Left ventricle myocardium inferior (tissue), 1 donor: ENCODE data around the gene OPRM1. TPM values are rescaled to one million over a fixed set of nuclear protein-coding genes. Genes with fewer than 3 reads are reported as not detected.

Source experiments
- DNase-seq: peaks from one replicate; pipeline ENCODE4 v3.0.0-alpha.2; 2020
- H3K27ac ChIP-seq: fragments of 200-600 bp; replicated peaks from 2 replicates; pipeline ENCODE4 v1.8.0; 2021
- H3K27me3 ChIP-seq: fragments of 200-600 bp; 2 replicates; pipeline ENCODE4 v1.8.0; 2021; ENCODE audit warnings: low read depth
- H3K36me3 ChIP-seq: fragments of 200-600 bp; 2 replicates; pipeline ENCODE4 v1.8.0; 2021
- H3K4me1 ChIP-seq: fragments of 200-600 bp; 2 replicates; pipeline ENCODE4 v1.8.0; 2021
- H3K4me3 ChIP-seq: fragments of 200-600 bp; 2 replicates; pipeline ENCODE4 v1.8.0; 2021; ENCODE audit warnings: mild to moderate bottlenecking, moderate library complexity
- H3K9me3 ChIP-seq: fragments of 200-600 bp; replicated peaks from 2 replicates; pipeline ENCODE4 v1.8.0; 2021
- intact Hi-C: fragments of 100-400 bp; cut with micrococcal nuclease; formaldehyde crosslinking; loops from one replicate; pipeline ENCODE4 v1.11.0; 2022
- total RNA-seq: library from RNA; stranded (reverse); fragmentation: NEBNext Ultra II Directional; extraction: Animal tissue kit (Norgen Biotek cat#: 25700); gene quantifications from one replicate; pipeline ENCODE4 v1.2.1, GENCODE V29; 2021
- TF ChIP-seq, protein P1 (sequence below): fragments of 200-600 bp; IDR thresholded peaks from 2 replicates; pipeline ENCODE4 v1.8.0; 2021; ENCODE audit warnings: antibody characterized with exemption, mild to moderate bottlenecking, borderline replicate concordance
- donor health status: DM: no; HTN: yes; CAD: no; lungs with severe emphysema.

OPRM1 gene
- total RNA-seq, 1 donor from 2014 or later = not detected

DNA sequence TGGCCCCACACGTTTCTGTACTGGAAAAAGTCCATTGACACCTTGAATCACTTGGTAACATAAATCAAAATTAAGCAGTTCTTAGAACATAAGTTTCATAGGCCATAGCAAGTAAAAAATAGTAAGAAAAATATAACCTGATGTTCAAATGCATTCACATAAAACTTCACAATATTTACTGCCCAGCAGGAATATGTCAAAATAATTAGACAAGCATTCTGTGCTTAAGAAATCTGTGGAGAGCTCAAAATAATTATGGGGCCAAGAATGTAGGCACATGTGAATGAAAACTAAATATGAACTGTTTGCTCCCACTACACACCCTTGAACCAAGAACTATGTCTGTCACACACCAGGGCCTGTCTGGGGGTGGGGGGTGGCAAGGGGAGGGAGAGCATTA lies 246.8 kb downstream of the OPRM1 start:
- TF ChIP-seq, protein P1, sequence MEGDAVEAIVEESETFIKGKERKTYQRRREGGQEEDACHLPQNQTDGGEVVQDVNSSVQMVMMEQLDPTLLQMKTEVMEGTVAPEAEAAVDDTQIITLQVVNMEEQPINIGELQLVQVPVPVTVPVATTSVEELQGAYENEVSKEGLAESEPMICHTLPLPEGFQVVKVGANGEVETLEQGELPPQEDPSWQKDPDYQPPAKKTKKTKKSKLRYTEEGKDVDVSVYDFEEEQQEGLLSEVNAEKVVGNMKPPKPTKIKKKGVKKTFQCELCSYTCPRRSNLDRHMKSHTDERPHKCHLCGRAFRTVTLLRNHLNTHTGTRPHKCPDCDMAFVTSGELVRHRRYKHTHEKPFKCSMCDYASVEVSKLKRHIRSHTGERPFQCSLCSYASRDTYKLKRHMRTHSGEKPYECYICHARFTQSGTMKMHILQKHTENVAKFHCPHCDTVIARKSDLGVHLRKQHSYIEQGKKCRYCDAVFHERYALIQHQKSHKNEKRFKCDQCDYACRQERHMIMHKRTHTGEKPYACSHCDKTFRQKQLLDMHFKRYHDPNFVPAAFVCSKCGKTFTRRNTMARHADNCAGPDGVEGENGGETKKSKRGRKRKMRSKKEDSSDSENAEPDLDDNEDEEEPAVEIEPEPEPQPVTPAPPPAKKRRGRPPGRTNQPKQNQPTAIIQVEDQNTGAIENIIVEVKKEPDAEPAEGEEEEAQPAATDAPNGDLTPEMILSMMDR = no peak
- DNase-seq = no peak
- intact Hi-C loops = no loop called here
- Histone ChIP-seq H3K27me3 (no peaks in the 10 kb centered on the region), H3K27ac (no peak overlapping the region), H3K4me1 (peaks cover 5% of the 10 kb centered on the region), H3K4me3 (no peak overlapping the region), H3K36me3 (no peaks in the 10 kb centered on the region), H3K9me3 (peaks cover 6% of the 10 kb centered on the region)

DNA sequence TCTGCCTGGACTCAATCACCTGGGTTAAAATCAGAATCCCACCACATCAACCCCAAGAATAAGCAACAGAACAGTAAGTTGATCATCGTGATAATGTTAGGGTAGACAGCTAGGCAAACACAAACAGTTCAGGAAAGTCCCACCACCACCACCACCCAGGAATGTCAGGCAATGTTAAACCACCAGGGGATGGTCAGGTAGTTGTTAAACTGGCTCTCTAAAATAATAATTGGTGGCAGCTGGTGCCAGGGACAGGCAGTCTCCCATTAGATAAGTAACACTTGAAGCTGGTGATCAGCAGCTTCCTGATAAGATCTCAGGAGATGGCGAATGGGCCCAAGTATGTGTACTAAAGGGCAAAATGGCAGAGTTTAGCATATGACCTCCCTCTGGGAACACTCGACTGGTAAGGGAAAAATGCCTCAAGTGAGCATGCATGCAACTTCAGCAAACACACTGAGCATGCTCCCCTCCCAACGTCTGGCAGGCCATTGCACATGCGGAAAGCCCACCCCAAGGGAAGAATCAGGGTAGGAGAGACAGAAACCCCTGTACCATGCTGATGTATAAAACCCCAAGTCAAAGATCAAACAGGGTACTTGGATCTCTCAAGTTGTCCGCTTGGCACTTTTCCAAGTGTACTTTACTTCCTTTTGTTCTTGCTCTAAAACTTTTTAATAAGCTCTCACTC lies 250.9 kb downstream of the OPRM1 start:
- TF ChIP-seq, protein P1 = no peak
- H3K36me3 ChIP-seq = no peaks in the 10 kb centered on the region
- no peak overlapping the region for H3K27ac ChIP-seq
- no peak for DNase-seq
- peaks cover 5% of the 10 kb centered on the region for H3K4me1 ChIP-seq
- no peaks in the 10 kb centered on the region for H3K9me3 ChIP-seq
- H3K4me3 ChIP-seq = no peak overlapping the region
- intact Hi-C loops = no loop called here
- no peaks in the 10 kb centered on the region for H3K27me3 ChIP-seq

DNA sequence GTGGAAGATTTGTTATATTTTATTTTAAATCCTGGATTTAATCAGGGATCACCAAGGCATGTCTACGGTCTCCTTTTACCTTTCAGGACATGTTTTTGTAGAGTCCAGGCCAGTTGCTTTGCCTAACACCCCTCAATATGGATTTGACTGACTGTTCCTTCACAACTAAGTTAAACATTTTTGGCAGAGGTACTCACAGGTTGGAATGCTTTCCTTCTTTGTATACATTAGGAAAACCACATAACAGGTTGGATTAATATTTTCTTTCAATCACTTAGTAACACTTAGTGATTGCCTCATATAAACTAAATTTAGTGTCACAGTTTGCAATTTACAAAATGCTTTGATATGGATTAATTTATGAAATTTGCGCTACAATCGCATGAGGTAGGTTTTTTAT lies 253.0 kb downstream of the OPRM1 start:
- intact Hi-C loops = no loop called here
- Histone ChIP-seq H3K4me3 (no peak overlapping the region), H3K9me3 (no peaks in the 10 kb centered on the region), H3K36me3 (no peaks in the 10 kb centered on the region), H3K4me1 (peaks cover 7% of the 10 kb centered on the region), H3K27ac (no peak overlapping the region), H3K27me3 (no peaks in the 10 kb centered on the region)
- no peak for DNase-seq
- TF ChIP-seq, protein P1 = no peak

DNA sequence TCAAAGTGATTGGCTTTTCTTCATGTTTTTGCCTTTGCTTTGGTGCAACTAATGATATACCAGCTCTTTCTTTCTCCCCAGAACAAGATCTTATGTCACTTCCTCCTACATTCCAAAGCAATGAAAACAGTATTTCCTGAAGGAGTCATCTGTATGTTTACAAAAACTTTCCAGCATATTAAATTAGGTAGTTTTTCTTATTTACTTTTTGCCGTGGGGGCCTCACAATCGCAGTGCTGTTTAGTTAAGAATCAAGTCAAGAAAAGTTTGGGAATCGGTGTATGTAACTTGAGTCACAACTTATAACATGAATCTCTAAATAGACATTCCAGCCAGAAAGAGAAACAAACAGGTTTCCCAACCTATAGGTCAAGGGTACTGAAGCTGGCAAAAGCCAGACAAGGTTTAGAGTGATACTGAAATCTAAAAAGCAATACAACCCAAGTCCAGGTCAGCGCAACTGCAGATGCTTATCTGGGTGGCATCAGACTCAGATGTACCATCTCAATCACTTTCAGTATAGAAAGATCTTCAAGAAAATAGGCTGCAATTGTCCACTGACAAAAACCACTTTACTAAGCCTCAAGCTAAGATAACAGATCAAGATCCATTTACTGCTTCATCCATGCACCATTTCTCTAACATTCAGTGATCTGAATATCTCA lies 253.9 kb downstream of the OPRM1 start:
- H3K27ac ChIP-seq = no peak overlapping the region
- no peaks in the 10 kb centered on the region for H3K9me3 ChIP-seq
- H3K4me1 ChIP-seq = peaks cover 17% of the 10 kb centered on the region
- intact Hi-C loops = no loop called here
- DNase-seq = no peak
- no peaks in the 10 kb centered on the region for H3K36me3 ChIP-seq
- TF ChIP-seq, protein P1 = no peak
- H3K27me3 ChIP-seq = no peaks in the 10 kb centered on the region
- H3K4me3 ChIP-seq = no peak overlapping the region

DNA sequence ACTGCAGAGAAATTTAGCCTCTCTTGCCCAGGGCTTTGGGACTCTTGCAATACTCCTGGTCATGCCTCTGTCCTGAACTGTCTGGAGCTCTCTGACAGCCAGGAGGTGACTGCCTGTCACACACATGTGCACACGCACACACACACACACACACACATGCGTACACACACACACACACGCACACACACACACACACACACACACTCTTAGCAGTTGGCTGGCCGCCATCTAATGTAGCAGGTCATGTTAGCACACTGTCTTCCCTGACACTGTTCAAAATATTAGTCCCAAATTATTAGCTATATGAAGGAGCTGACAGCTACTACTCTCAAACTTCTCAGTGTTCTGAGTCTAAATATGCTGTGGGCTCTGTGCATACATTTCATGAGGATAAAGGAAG lies 256.7 kb downstream of the OPRM1 start:
- H3K27me3 ChIP-seq = no peaks in the 10 kb centered on the region
- H3K36me3 ChIP-seq = no peaks in the 10 kb centered on the region
- peaks cover 28% of the 10 kb centered on the region for H3K4me1 ChIP-seq
- H3K9me3 ChIP-seq = no peaks in the 10 kb centered on the region
- TF ChIP-seq, protein P1 = no peak
- intact Hi-C loops = no loop called here
- no peak for DNase-seq
- H3K4me3 ChIP-seq = no peak overlapping the region
- no peak overlapping the region for H3K27ac ChIP-seq
